ENCODE measurements around the gene MEGF9. TPM values are rescaled to one million over a fixed set of nuclear protein-coding genes. Genes with fewer than 3 reads are reported as not detected.

The MEGF9 gene
- total RNA-seq, 3 donors from 2014 or later (not counting 1 experiment from before 2014, with no cell fraction given) = 17.5 to 25.9 (median 22.3) TPM

DNA sequence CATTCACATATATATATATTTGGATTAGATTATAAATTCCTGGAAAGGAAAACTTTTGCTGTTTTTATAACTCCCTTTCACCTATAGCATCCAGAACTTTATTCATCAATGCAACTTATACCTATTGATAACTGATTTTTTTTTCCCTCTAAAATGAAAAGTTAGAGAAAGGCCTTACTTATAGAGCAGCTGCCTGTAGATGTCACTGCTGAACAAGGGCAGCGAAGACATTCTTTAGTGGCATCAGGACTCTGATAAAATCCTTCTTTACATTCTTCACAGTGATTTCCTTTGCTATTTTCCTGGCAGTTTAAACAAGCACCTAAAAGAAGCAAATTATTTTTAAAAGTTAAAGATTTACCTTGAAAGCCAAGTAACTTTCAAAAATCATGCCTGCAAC is 102.1 kb downstream of the MEGF9 start:
- Histone ChIP-seq H3K4me1 (ENCODE audit: control insufficient read depth, insufficient read depth, low read length) (no peaks in the 10 kb centered on the region), H3K27me3 (ENCODE audit: control insufficient read depth, insufficient read depth, low read length) (no peaks in the 10 kb centered on the region), H3K27ac (ENCODE audit: low read length) (no peak overlapping the region), H3K4me3 (ENCODE audit: low read length) (no peak overlapping the region), H3K36me3 (ENCODE audit: control insufficient read depth, insufficient read depth, low read length) (peaks cover 12% of the 10 kb centered on the region), H3K9me3 (ENCODE audit: control insufficient read depth, insufficient read depth, low read length) (no peaks in the 10 kb centered on the region)
- ATAC-seq = no peak
- Mint-ChIP-seq H3K4me1 (peaks cover 0 to 6% of the 10 kb centered on the region in 2 donors), H3K4me3 (no peak overlapping the region), H3K27me3 (ENCODE audit: low read depth in 2 of 2) (no peaks in the 10 kb centered on the region), H3K27ac (no peak overlapping the region), H3K36me3 (no peaks in the 10 kb centered on the region), H3K9me3 (no peaks in the 10 kb centered on the region)
- WGBS (ENCODE audit: insufficient coverage) = 100% methylated on average over 1 of the region's 1 CpG
- intact Hi-C loops (cut with micrococcal nuclease) = no loop called here
- TF ChIP-seq, protein P1, sequence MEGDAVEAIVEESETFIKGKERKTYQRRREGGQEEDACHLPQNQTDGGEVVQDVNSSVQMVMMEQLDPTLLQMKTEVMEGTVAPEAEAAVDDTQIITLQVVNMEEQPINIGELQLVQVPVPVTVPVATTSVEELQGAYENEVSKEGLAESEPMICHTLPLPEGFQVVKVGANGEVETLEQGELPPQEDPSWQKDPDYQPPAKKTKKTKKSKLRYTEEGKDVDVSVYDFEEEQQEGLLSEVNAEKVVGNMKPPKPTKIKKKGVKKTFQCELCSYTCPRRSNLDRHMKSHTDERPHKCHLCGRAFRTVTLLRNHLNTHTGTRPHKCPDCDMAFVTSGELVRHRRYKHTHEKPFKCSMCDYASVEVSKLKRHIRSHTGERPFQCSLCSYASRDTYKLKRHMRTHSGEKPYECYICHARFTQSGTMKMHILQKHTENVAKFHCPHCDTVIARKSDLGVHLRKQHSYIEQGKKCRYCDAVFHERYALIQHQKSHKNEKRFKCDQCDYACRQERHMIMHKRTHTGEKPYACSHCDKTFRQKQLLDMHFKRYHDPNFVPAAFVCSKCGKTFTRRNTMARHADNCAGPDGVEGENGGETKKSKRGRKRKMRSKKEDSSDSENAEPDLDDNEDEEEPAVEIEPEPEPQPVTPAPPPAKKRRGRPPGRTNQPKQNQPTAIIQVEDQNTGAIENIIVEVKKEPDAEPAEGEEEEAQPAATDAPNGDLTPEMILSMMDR (IDR thresholded peaks at IDR 0.05) = no peak
- no peak for DNase-seq

DNA sequence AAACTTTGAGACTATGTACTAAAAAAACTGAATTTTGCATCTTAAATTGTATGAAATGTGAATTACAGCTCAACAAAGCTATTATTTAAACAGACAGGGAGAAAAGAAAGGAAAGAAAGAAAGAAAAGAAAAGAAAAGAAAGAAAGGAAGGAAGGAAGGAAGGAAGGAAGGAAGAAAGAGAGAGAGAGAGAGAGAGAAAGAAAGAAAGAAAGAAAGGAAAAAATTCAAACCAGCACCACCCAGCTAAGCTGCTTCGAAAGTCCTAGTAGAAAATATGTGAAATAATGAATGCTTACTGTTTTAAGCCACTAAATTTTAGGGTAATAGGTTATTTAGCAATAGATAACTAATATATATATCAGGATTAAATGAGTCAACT is 102.6 kb downstream of the MEGF9 start:
- TF ChIP-seq, protein P1 (IDR thresholded peaks at IDR 0.05) = no peak
- no peak overlapping the region for H3K27ac ChIP-seq (ENCODE audit: low read length)
- H3K27ac Mint-ChIP-seq = no peak overlapping the region

DNA sequence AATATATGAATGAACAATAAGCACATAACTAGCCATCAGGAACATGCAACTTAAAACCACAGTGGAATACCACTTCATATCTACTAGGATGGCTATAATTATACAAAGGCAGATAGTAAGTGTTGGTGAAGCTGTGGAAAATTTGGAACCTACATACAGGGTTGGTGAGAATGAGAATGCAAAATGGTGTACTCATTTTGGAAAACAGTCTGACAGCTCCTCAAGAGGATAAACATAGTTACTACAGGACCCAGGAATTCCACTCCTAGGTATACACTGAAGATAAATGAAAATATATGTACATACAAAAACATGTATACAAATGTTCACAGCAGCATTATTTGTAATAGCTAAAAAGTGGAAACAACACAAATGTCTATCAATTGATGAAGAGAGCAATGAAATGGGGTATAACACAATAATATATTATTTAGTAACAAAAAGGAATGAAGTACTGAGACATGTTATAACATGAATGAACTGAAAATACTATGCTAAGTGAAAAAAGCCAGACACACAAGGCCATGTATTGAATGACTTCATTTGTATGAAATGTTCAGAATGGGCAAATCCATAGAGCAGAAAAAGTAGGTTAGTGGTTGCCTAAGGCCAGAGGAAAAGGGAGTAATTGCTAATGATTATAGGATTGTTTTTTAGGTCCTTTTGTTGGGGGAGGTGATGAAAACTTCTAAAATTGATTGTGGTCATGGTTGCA is 103.1 kb downstream of the MEGF9 start:
- no peaks in the 10 kb centered on the region for H3K4me1 ChIP-seq (ENCODE audit: control insufficient read depth, insufficient read depth, low read length)
- Mint-ChIP-seq H3K9me3 (no peaks in the 10 kb centered on the region), H3K4me1 (peaks cover 0 to 5% of the 10 kb centered on the region in 2 donors), H3K36me3 (no peaks in the 10 kb centered on the region), H3K27ac (no peak overlapping the region), H3K4me3 (no peak overlapping the region), H3K27me3 (ENCODE audit: low read depth in 2 of 2) (no peaks in the 10 kb centered on the region)
- no peaks in the 10 kb centered on the region for H3K9me3 ChIP-seq (ENCODE audit: control insufficient read depth, insufficient read depth, low read length)
- peaks cover 13% of the 10 kb centered on the region for H3K36me3 ChIP-seq (ENCODE audit: control insufficient read depth, insufficient read depth, low read length)
- H3K4me3 ChIP-seq (ENCODE audit: low read length) = no peak overlapping the region
- no peak overlapping the region for H3K27ac ChIP-seq (ENCODE audit: low read length)
- intact Hi-C loops (cut with micrococcal nuclease) = no loop called here
- no peak for DNase-seq
- TF ChIP-seq, protein P1 (IDR thresholded peaks at IDR 0.05) = no peak
- ATAC-seq = peak in 1 of 3 donors; percentile 31
- no peaks in the 10 kb centered on the region for H3K27me3 ChIP-seq (ENCODE audit: control insufficient read depth, insufficient read depth, low read length)

More for the DNA sequence above, 102.6 kb downstream of the MEGF9 start:
- no peaks in the 10 kb centered on the region for H3K27me3 Mint-ChIP-seq (ENCODE audit: low read depth in 2 of 2)
- no peak overlapping the region for H3K4me3 Mint-ChIP-seq
- H3K36me3 Mint-ChIP-seq = no peaks in the 10 kb centered on the region
- WGBS (ENCODE audit: insufficient coverage) = no CpG with 5 or more reads among the region's 1 CpG
- Histone ChIP-seq H3K4me3 (ENCODE audit: low read length) (no peak overlapping the region), H3K36me3 (ENCODE audit: control insufficient read depth, insufficient read depth, low read length) (peaks cover 13% of the 10 kb centered on the region), H3K4me1 (ENCODE audit: control insufficient read depth, insufficient read depth, low read length) (no peaks in the 10 kb centered on the region), H3K27me3 (ENCODE audit: control insufficient read depth, insufficient read depth, low read length) (no peaks in the 10 kb centered on the region), H3K9me3 (ENCODE audit: control insufficient read depth, insufficient read depth, low read length) (no peaks in the 10 kb centered on the region)
- no peak for ATAC-seq
- intact Hi-C loops (cut with micrococcal nuclease) = no loop called here
- DNase-seq = no peak
- H3K4me1 Mint-ChIP-seq = peaks cover 0 to 5% of the 10 kb centered on the region in 2 donors
- H3K9me3 Mint-ChIP-seq = no peaks in the 10 kb centered on the region

DNA sequence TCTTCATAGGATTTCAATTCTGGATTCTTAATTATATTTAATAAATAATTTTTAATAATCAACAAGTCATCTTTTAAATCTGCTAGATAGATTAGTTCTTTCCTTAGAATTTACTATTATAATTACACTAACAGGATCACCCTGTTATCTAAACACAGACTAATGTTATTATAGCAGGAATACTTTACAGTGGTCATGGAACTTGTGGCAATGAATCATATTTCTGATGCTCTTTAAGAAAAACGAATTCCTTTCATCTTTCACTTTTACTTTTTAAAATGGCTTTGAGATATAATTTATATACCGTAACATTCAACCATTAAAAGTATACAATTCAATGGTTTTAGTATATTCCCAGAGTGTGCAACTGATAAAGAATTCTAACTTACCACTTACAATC is 104.6 kb downstream of the MEGF9 start:
- no peak for ATAC-seq
- Histone ChIP-seq H3K4me3 (ENCODE audit: low read length) (no peak overlapping the region), H3K4me1 (ENCODE audit: control insufficient read depth, insufficient read depth, low read length) (no peaks in the 10 kb centered on the region), H3K27me3 (ENCODE audit: control insufficient read depth, insufficient read depth, low read length) (no peaks in the 10 kb centered on the region), H3K9me3 (ENCODE audit: control insufficient read depth, insufficient read depth, low read length) (no peaks in the 10 kb centered on the region), H3K27ac (ENCODE audit: low read length) (no peak overlapping the region), H3K36me3 (ENCODE audit: control insufficient read depth, insufficient read depth, low read length) (peaks cover 22% of the 10 kb centered on the region)
- Mint-ChIP-seq H3K4me3 (no peak overlapping the region), H3K27ac (no peak overlapping the region), H3K4me1 (peaks cover 0 to 5% of the 10 kb centered on the region in 2 donors), H3K9me3 (no peaks in the 10 kb centered on the region), H3K27me3 (ENCODE audit: low read depth in 2 of 2) (no peaks in the 10 kb centered on the region), H3K36me3 (peaks cover 10% of the 10 kb centered on the region)
- DNase-seq = no peak
- intact Hi-C loops (cut with micrococcal nuclease) = no loop called here
- TF ChIP-seq, protein P1 (IDR thresholded peaks at IDR 0.05) = no peak
- no CpG with 5 or more reads among the region's 2 CpGs for WGBS (ENCODE audit: insufficient coverage)

Data from natural killer cell (primary cell).